GM10248 (cell line): ENCODE data around the gene ZNF106.
A peak's percentile ranks its signal among the peaks of the same experiment; 100 is the strongest.

ENCODE experiments used
- CTCF ChIA-PET: fragments of 300-600 bp; sonication (Branson Sonifier 250); formaldehyde crosslinking; extraction: SDS; loops from one replicate; lab custom pipeline; 2021; ENCODE audit warnings: antibody characterized with exemption; lab: Yijun Ruan, JAX
- POLR2A ChIA-PET: fragments of 350-650 bp; sonication (Branson Sonifier 250); formaldehyde crosslinking; extraction: SDS; loops from one replicate; lab custom pipeline; 2020; ENCODE audit warnings: antibody characterized with exemption; lab: Yijun Ruan, JAX
- DNase-seq: peaks from one replicate; pipeline ENCODE4 v3.0.0; 2012; ENCODE audit errors: extremely low spot score
- CTCF ChIP-seq: IDR thresholded peaks from 2 replicates; pipeline ENCODE4 v1.5.1; 2012; ENCODE audit warnings: mild to moderate bottlenecking, low read depth; ENCODE audit errors: extremely low read depth, missing control alignments, control extremely low read depth

ZNF106 gene

DNA sequence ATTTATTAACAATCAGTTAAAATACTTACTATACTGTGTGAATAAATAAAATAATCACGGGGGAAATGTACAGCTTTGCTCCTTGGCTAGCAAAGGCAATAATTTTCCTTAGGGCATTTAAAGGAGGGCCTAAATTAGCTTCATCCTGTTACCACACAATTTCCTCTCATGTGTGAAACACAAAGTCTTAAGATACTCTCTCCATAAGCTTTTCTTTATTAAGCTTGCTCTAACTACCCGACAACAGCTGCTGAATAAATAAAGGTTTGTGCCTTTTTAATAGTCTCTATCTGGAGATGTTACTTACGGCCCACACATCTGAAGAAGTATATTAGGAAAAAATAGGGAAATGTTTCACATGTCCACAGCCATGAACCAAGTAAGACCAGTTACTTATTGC, 29.7 kb downstream of the ZNF106 start:
- POLR2A ChIA-PET, result no interaction called here
- TF ChIP-seq CTCF, result no peak
- no peak for DNase-seq
- CTCF ChIA-PET, result interaction anchor here (1.3 to 1.7 kb wide), 2 partner anchors 11 to 19 kb away, joined by 4 to 8 read pairs; no protein-coding TSS in a partner anchor

DNA sequence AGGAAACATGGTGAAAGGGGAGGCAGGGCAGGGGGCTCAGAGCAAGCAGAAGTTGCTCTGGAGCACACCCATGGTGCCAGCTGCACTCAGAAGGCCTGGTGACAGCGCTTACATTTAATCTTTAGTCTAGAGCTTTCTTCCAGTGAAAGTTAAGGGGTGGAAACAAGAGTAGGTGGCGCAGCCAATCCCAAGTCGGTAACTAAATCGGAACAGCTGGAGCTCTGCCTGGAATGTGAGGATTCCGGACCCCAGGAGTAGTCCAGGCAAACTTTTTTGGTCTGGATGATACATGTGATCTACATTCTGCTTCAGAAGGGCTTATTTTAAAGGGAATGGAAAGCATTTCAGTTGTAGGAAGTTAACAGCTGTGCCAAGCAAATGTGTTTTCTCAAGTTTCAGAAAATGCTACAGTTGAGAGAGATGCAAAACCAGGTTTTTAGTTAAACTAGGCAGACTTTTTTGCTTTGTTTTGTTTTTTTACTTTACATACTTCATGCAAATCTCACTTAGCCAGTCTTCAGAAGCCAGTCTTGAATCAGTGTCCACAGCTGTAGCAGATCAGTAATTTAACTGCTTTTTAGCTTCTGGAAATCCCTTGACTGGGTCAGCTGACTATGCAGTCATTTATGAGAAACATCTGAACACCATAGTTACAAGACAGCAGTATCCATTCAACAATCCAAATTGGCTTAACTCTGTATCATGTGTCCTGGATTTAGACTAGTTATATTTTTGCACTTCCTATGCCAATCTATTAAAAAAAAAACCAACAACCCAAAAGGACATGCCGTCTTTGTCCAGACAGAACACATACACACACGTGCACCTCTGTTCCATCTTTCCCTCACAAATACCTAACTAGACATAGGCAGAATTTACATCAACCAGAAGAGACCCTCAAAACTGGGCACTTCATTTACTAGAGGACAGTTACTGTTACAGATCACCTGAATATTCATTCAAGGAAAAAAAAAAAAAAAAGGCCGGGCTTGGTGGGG, 33.2 kb downstream of the ZNF106 start:
- no peak for TF ChIP-seq CTCF
- POLR2A ChIA-PET, result no interaction called here
- DNase-seq, result peak; percentile 42
- CTCF ChIA-PET, result interaction anchor here (1.4 to 2.3 kb wide), 4 partner anchors 13 to 33 kb away, joined by 3 to 6 read pairs (median 4); partner anchors contain the start of gene ZNF106

- CTCF ChIA-PET, result interaction anchor here (1.1 to 2.3 kb wide), 3 partner anchors 12 to 18 kb away, joined by 3 to 6 read pairs (median 4); no protein-coding TSS in a partner anchor
- no peak for DNase-seq
- POLR2A ChIA-PET, result no interaction called here
- no peak for TF ChIP-seq CTCF
Measured at GRCh38 chr15:42456971-42457370, 34.0 kb downstream of the ZNF106 start.

DNA sequence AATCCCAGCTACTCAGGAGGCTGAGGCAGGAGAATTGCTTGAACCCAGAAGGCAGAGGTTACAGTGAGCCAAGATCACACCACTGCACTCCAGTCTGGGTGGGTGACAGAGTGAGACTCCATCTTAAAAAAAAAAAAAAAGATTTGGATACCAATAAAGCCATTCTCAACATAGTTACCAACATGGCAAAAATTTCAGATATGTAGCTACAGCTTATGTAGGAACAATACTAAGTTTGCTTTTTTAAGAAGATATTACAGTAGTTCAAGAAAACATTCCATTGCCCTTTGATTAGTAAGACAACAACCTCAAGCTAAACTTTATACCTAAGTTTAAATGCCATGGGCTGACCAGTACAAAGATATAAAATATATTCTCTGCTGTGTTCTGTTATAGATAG, 34.4 kb downstream of the ZNF106 start:
- TF ChIP-seq CTCF, result no peak
- POLR2A ChIA-PET, result no interaction called here
- CTCF ChIA-PET, result interaction anchor here (1.1 kb wide), 1 partner anchor 17 kb away, joined by 4 read pairs; no protein-coding TSS in a partner anchor
- no peak for DNase-seq

DNA sequence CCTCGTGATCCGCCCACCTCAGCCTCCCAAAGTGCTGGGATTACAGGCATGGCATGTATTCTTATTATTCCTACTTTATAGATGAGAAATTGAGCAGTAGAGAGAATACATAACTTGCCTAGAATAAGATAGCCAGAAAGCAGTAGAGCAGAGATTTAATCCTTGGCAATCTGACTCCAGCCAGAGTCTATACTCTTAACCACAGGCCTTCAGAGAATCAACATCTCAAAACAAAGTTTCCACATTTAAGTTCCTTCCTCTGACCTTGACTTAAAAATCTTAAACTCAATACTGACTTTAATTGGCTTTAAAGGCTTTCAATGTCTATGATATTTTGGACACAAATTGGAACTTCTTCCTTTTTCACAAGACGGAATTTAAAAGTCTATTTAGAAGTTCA, 37.1 kb downstream of the ZNF106 start:
- CTCF ChIA-PET, result no interaction called here
- POLR2A ChIA-PET, result no interaction called here
- DNase-seq, result no peak
- TF ChIP-seq CTCF, result no peak

GRCh38 chr15:42450425-42450790, 40.5 kb downstream of the ZNF106 start:
- TF ChIP-seq CTCF, result no peak
- POLR2A ChIA-PET, result no interaction called here
- no peak for DNase-seq
- CTCF ChIA-PET, result no interaction called here
